HCT116 (cell line): ENCODE measurements around the gene FAF2. TPM values are rescaled to one million over a fixed set of nuclear protein-coding genes. Genes with fewer than 3 reads are reported as not detected.

Experiments used
- ATAC-seq: fragments of 200-7000 bp; cut with Tn5 transposase; 2 replicates; pipeline ENCODE4 v1.9.1; 2020; ENCODE audit warnings: mild to moderate bottlenecking, moderate library complexity
- BruUV-seq: library from RNA; stranded (reverse); fragments of 400-500 nt; replicated peaks from 2 replicates; lab custom pipeline; 2021; lab: Mats Ljungman, UMichigan
- CTCF ChIA-PET: fragments of 300-600 bp; sonication (Branson Sonifier 250); formaldehyde crosslinking; loops from one replicate; lab custom pipeline; 2021; ENCODE audit warnings: antibody characterized with exemption; lab: Charles Lee
- POLR2A ChIA-PET: fragments of 300-600, 350-600 bp; sonication (Branson Sonifier 250); formaldehyde crosslinking; loops from one replicate; lab custom pipeline; 2021; ENCODE audit warnings: antibody characterized with exemption; lab: Charles Lee
- RAD21 ChIA-PET, 2 experiments: fragments of 300-600 bp; sonication (Branson Sonifier 250); formaldehyde crosslinking; loops; one replicate each; lab custom pipeline; 2023; ENCODE audit warnings: low total read pairs in 2 of 2; ENCODE audit not compliant: uncharacterized antibody in 2 of 2, unreplicated experiment in 2 of 2, low non-redundant PET in 1 of 2; lab: Charles Lee
- DNase-seq: peaks from one replicate; pipeline ENCODE4 v3.0.0-alpha.2; 2010; ENCODE audit warnings: low read depth, low spot score
- H2AFZ ChIP-seq: fragments of 200-600 bp; shearing (Covaris generic), sonication (generic); 2 replicates; pipeline ENCODE4 v1.6.1; 2017; ENCODE audit warnings: low read depth, mixed run types, mixed read lengths, antibody characterized with exemption, low read length; ENCODE audit not compliant: poor library complexity, severe bottlenecking
- H3K27ac ChIP-seq: 2 replicates; pipeline ENCODE4 v1.5.1; 2012; ENCODE audit warnings: low read depth, low read length
- H3K27me3 ChIP-seq: fragments of 200-600 bp; sonication (generic); 2 replicates; pipeline ENCODE4 v1.6.1; 2016; ENCODE audit warnings: mixed run types, low read length, mixed read lengths; ENCODE audit not compliant: insufficient read depth
- H3K36me3 ChIP-seq, 2 experiments: fragments of 200-500 bp in 1 of 2; fragments of 200-600 bp in 1 of 2; sonication (Bioruptor generic) in 1 of 2; sonication (generic) in 1 of 2; 2 replicates each; pipeline versions ENCODE4 v1.5.1 to v1.6.1; 2014 to 2016; ENCODE audit warnings: low read length in 2 of 2, inconsistent platforms in 1 of 2, mixed read lengths in 1 of 2, mixed run types in 1 of 2; ENCODE audit not compliant: insufficient read depth in 2 of 2, control insufficient read depth in 1 of 2
- H3K4me1 ChIP-seq, 2 experiments: fragments of 200-600 bp in 1 of 2; sonication (generic) in 1 of 2; 2 replicates each; pipeline versions ENCODE4 v1.5.1 to v1.6.1; 2012 to 2017; ENCODE audit warnings: low read length in 2 of 2, inconsistent platforms in 1 of 2, mild to moderate bottlenecking in 1 of 2, mixed read lengths in 1 of 2, mixed run types in 1 of 2, moderate library complexity in 1 of 2; ENCODE audit not compliant: insufficient read depth in 2 of 2, control insufficient read depth in 1 of 2
- H3K4me2 ChIP-seq: fragments of 200-600 bp; sonication (generic); 2 replicates; pipeline ENCODE4 v1.6.1; 2017; ENCODE audit warnings: mixed run types, low read length, mixed read lengths
- H3K4me3 ChIP-seq, 2 experiments: fragments of 200-600 bp in 1 of 2; sonication (generic) in 1 of 2; replicated peaks in 1 of 2; 2 replicates each; pipeline ENCODE4 v1.5.1; 2011 to 2016; ENCODE audit warnings: low read length in 2 of 2, control low read depth in 1 of 2, low read depth in 1 of 2, mild to moderate bottlenecking in 1 of 2, mixed read lengths in 1 of 2, mixed run types in 1 of 2
- H3K79me2 ChIP-seq: fragments of 200-600 bp; sonication (generic); 2 replicates; pipeline ENCODE4 v1.6.1; 2017; ENCODE audit warnings: mild to moderate bottlenecking, mixed run types, low read length, moderate library complexity, mixed read lengths; ENCODE audit not compliant: insufficient read depth
- H3K9ac ChIP-seq: fragments of 200-600 bp; sonication (generic); 2 replicates; pipeline ENCODE4 v1.6.1; 2016; ENCODE audit warnings: low read length, mixed read lengths
- H3K9me2 ChIP-seq: fragments of 200-600 bp; sonication (generic), shearing (Covaris generic); 2 replicates; pipeline ENCODE4 v1.6.1; 2017; ENCODE audit warnings: mixed run types, mild to moderate bottlenecking, moderate library complexity; ENCODE audit not compliant: insufficient read depth
- H3K9me3 ChIP-seq, 2 experiments: fragments of 200-500 bp in 1 of 2; fragments of 200-600 bp in 1 of 2; sonication (Bioruptor generic) in 1 of 2; sonication (generic) in 1 of 2; 2 replicates each; pipeline ENCODE4 v1.6.1; 2014 to 2017; ENCODE audit warnings: low read length in 2 of 2, mixed read lengths in 2 of 2, inconsistent platforms in 1 of 2, low read depth in 1 of 2, mild to moderate bottlenecking in 1 of 2, mixed run types in 1 of 2, moderate library complexity in 1 of 2; ENCODE audit not compliant: control insufficient read depth in 1 of 2, insufficient read depth in 1 of 2
- H4K20me1 ChIP-seq: fragments of 200-600 bp; sonication (generic), shearing (Covaris generic); 2 replicates; pipeline ENCODE4 v1.6.1; 2017; ENCODE audit warnings: mixed run types, mild to moderate bottlenecking, moderate library complexity; ENCODE audit not compliant: insufficient read depth
- ATF3 ChIP-seq: IDR thresholded peaks from 2 replicates; pipeline ENCODE4 v1.6.1; 2012
- CEBPB ChIP-seq: IDR thresholded peaks from 2 replicates; pipeline ENCODE4 v1.6.1; 2012; ENCODE audit warnings: low read depth
- CTCF ChIP-seq, 3 experiments: fragments of 200-600 bp in 1 of 3; sonication (generic) in 1 of 3; IDR thresholded peaks in 2 of 3; conservative IDR thresholded peaks in 1 of 3; 2 replicates each; pipeline ENCODE4 v1.5.1; 2012 to 2017; ENCODE audit warnings: low read depth in 2 of 3, low read length in 2 of 3, antibody characterized with exemption in 1 of 3, borderline replicate concordance in 1 of 3, control low read depth in 1 of 3, mild to moderate bottlenecking in 1 of 3, mixed read lengths in 1 of 3, mixed run types in 1 of 3, moderate library complexity in 1 of 3; ENCODE audit not compliant: insufficient read depth in 1 of 3
- EZH2 ChIP-seq: fragments of 200-600 bp; sonication (generic); IDR thresholded peaks from 2 replicates; pipeline ENCODE4 v1.6.1; 2017; ENCODE audit warnings: antibody characterized with exemption, mixed run types
- MAX ChIP-seq: IDR thresholded peaks from 2 replicates; pipeline ENCODE4 v1.6.1; 2012
- POLR2A ChIP-seq: IDR thresholded peaks from 2 replicates; pipeline ENCODE4 v1.7.0; 2011; ENCODE audit warnings: borderline replicate concordance; ENCODE audit not compliant: insufficient read depth, insufficient read length; ENCODE audit errors: extremely low read depth
- POLR2AphosphoS5 ChIP-seq: IDR thresholded peaks from 2 replicates; pipeline ENCODE4 v1.6.1; 2011; ENCODE audit warnings: mild to moderate bottlenecking, low read depth, low read length, moderate library complexity
- RAD21 ChIP-seq: IDR thresholded peaks from 2 replicates; pipeline ENCODE4 v1.6.1; 2012; ENCODE audit warnings: low read depth, mild to moderate bottlenecking
- SP1 ChIP-seq: IDR thresholded peaks from 2 replicates; pipeline ENCODE4 v1.6.1; 2012; ENCODE audit warnings: low read depth
- SRF ChIP-seq: IDR thresholded peaks from 2 replicates; pipeline ENCODE4 v1.6.1; 2012; ENCODE audit warnings: low read depth
- ZFX ChIP-seq: fragments of 450-650 bp; IDR thresholded peaks from 2 replicates; pipeline ENCODE4 v1.6.1; 2017
- intact Hi-C: fragments of 100-400 bp; cut with micrococcal nuclease; formaldehyde crosslinking; loops from 2 replicates; pipeline ENCODE4 v1.10.0; 2022
- total RNA-seq: library from RNA; stranded (reverse); gene quantifications from one replicate; pipeline ENCODE4 v1.2.1, GENCODE V29; 2021; ENCODE audit not compliant: unreplicated experiment

FAF2 gene
- total RNA-seq, 1 experiment from 2014 or later: 51.9 TPM

- Histone ChIP-seq H3K4me2 (peak overlapping the region; percentile 21), H2AFZ (no peak overlapping the region), H3K4me3 (no peak overlapping the region), H3K36me3 (peaks cover 0 to 5% of the 10 kb centered on the region in 2 experiments; a peak in 3 of 4 replicates), H3K27ac (no peak overlapping the region), H3K79me2 (peaks cover 18% of the 10 kb centered on the region), H3K4me1 (peaks cover 16 to 26% of the 10 kb centered on the region in 2 experiments), H3K9me3 (no peaks in the 10 kb centered on the region), H4K20me1 (no peaks in the 10 kb centered on the region), H3K27me3 (no peaks in the 10 kb centered on the region), H3K9me2 (no peaks in the 10 kb centered on the region), H3K9ac (no peak overlapping the region)
- ChIA-PET RAD21 (no interaction called here), POLR2A (no interaction called here), CTCF (no interaction called here)
- intact Hi-C loops: no loop called here
- DNase-seq (no peak), ATAC-seq (peak; percentile 57)
- TF ChIP-seq ZFX (no peak), EZH2 (no peak), POLR2AphosphoS5 (no peak), CTCF (IDR thresholded peaks at IDR 0.05 in 2 of 3, conservative IDR thresholded peaks at IDR 0.05 in 1 of 3; ENCODE audit: borderline replicate concordance in 1 of 3, insufficient read depth in 1 of 3, low read depth in 2 of 3, low read length in 2 of 3) (peak in 2 of 3 experiments; percentile 5 to 27; a peak in 1 of 6 replicates)
- no TSS peak for BruUV-seq
Observed at GRCh38 chr5:176410486-176411180, 37.6 kb upstream of the FAF2 start.

- Histone ChIP-seq H3K36me3 (peaks cover 0 to 3% of the 10 kb centered on the region in 2 experiments; a peak in 3 of 4 replicates), H3K9me3 (no peaks in the 10 kb centered on the region), H3K4me1 (peaks cover 22 to 37% of the 10 kb centered on the region in 2 experiments), H3K27ac (no peak overlapping the region), H3K79me2 (peaks cover 22% of the 10 kb centered on the region), H4K20me1 (no peaks in the 10 kb centered on the region), H3K9me2 (no peaks in the 10 kb centered on the region), H3K9ac (no peak overlapping the region), H3K4me3 (no peak overlapping the region), H3K4me2 (no peak overlapping the region), H2AFZ (no peak overlapping the region), H3K27me3 (no peaks in the 10 kb centered on the region)
- TF ChIP-seq MAX (no peak), POLR2A (no peak), ATF3 (no peak), RAD21 (no peak), CEBPB (no peak), SP1 (no peak), ZFX (no peak), SRF (no peak), EZH2 (no peak)
- intact Hi-C loops: no loop called here
- DNase-seq: no peak
- ATAC-seq: no peak
- ChIA-PET CTCF (no interaction called here), RAD21 (no interaction called here), POLR2A (no interaction called here)
- no TSS peak for BruUV-seq
Observed at GRCh38 chr5:176412517-176413254, 35.5 kb upstream of the FAF2 start.
